Left renal pelvis (tissue), 4 donors: ENCODE measurements around the gene TUFT1. TPM values are rescaled to one million over a fixed set of nuclear protein-coding genes. Genes with fewer than 3 reads are reported as not detected.
"Not testable (repeated sequence)": the region's sequence is repeated elsewhere in the genome, so short reads cannot be mapped to it uniquely, and the experiment has no call there.

ENCODE experiments used
- DNase-seq, 4 donors: peaks; one replicate each; pipeline ENCODE4 v3.0.0-alpha.2; 2013; ENCODE audit warnings: low read depth in 4 of 4, low spot score in 3 of 4
- polyA plus RNA-seq, 4 donors: library from polyadenylated mRNA; unstranded; fragments of 120-200 nt; gene quantifications; one replicate each; pipeline ENCODE4 v1.2.1, GENCODE V29; 2013; ENCODE audit not compliant: insufficient read length in 4 of 4

TUFT1 gene
- polyA plus RNA-seq, 4 donors: 4.7 to 13.6 (median 10.7) TPM

GRCh38 chr1:151574575-151575529 lies 34.7 kb downstream of the TUFT1 start:
- DNase-seq: no peak

DNA sequence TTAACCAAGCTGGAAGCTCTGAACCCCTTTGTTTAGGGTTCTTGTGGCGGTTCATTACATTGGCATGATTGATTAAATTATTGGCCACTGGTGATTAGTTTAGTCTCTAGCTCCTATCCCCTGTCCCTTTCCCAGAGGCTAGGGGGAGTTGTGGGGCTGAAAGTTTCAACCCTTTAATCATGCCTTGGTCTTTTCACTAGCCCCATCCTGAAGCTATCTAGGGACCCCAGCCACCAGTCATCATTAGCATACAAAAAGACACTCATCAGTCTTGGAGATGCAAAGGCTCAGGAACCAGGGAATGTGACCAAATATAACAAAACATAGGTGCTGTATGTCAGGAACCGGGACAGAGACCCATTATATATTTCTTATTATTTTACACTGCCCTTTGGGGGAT lies 37.1 kb downstream of the TUFT1 start:
- DNase-seq: no peak

DNA sequence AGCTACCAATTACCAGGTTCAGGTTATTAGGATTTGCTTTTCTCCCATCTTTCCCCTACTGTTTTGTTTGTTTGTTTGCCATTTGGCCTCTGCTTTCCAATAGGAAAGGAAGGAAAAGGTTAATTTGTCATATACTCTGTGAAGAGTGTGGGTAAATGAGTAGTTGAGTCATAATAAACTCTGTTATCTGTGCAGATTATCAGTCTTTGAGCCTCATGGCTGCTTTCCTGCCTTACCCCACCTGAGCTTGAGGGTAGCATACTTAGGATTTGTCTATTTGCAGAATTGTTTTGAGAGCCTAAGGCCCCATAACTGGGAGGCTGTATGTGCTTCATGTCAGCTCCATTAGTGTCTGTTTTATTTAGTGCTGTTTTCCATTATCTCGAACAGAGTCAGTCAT lies 38.8 kb downstream of the TUFT1 start:
- DNase-seq: no peak

DNA sequence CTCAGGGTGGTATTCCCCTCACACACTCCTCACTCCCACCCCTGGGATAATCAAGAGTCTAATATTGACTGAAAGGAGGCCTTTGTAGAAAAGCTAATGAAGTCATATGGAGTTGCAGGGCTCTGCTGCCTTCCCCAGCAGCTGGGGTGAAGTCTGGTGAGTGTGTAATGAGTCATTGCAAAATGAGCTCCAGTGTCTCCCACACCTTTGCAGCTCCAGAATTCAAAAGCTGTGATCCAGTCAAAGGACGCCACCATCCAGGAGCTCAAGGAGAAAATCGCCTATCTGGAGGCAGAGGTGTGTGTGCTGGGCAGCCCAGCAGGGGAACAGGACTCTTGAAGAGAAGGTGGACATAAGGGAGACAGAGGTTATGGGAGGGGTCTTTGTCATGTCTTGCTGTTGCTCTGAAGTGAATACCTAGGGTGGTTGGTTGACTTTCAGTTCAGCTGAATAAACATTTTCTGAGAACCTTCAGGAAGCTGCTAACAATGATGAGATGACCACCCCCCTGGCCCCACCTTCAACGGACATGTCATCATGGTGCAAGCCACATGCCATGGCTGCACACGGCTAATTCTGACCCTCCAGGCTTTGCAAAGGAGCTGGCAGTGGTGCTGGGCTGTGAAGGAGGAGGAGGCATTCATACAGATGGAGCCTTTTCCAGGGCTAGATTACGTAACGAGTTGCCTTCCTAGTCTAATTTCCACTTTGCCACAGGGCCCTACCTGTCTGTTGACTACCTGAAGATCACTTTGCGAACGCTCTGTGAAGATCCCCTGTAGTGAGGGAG lies 39.5 kb downstream of the TUFT1 start:
- DNase-seq: no peak

DNA sequence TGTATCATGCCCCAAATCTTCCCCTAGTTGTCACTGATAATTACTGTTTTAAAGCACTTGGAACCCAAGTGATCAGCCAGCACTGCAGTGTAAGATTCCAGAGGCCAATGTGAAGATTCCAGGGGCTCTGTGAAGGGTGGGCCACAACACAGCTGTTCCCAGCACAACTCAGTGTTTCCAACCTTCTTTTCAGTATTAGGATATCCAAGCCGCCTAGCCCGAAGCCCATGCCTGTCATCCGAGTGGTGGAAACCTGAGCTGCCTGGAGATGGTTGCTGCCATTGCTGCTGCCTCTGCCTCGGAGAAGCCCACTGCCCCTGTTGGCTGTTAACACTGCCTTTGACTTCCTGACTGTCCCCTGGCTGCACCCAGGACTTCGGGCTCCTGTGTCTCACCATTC lies 41.3 kb downstream of the TUFT1 start:
- DNase-seq: no peak

DNA sequence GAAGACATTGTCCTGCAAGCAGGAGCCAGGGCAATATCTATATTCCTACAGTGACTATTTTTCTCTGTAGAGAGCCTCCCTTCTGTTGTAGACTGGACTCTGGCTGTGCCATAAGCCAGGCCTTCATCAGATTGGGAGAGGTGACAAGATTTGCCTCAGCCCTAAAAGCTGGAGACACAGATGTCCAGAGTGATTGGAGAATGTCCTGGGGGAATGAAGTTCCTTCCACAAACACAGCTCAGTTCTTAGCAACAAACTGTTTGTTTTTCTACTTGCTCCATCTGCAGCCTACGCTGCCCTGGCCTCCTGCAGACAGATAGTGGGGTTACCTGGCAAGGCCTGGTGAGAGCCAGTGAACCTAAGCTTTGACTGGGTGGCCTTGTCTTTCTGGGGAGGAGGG lies 41.8 kb downstream of the TUFT1 start:
- no peak for DNase-seq

GRCh38 chr1:151583796-151584195 lies 43.7 kb downstream of the TUFT1 start:
- DNase-seq: no peak

DNA sequence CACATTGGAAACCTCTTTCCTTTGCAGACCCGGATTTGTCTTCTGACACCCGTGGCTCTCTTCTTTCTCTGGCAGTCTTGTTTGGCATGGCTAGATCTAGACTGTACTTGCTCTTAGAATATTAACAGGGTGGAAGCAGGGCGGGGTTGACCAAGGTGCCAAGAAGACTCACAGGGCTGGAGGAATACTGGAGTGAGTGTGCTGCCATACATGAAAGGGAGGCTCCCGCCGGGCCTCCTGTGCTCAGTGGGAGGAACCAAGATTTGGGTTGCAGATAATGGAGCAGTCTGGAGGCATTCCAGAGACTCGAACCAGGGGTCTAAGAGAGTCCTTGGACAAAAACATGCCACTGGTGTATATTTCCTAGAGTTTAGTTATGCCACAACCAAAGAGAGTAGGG lies 44.2 kb downstream of the TUFT1 start:
- no peak for DNase-seq

DNA sequence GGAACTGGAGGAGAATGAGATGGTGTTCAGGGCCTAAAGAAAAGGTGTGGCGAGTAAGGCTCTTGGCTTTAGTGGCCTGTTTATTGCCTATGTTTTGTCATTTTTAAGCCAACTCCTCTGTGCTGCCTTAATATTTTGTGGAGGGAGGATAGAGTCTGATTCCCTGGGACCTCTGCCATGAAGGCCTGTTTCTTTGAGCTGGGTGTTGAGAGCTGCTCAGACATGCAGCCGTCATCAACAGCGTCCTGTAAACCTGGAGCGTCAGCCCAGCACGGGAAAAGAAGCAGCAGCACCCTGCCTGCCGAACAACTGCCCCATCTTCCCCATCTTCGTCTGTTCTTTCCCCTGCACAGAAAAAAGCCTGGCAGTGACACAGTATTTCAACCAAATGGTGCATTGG lies 44.7 kb downstream of the TUFT1 start:
- DNase-seq: no peak

- peak in 2 of 4 donors; percentile 14 to 17 for DNase-seq
These were observed 45.5 kb downstream of the TUFT1 start for GRCh38 chr1:151585622-151586021.

- DNase-seq: no peak
These were observed 50.9 kb downstream of the TUFT1 start for GRCh38 chr1:151590961-151591360.

DNA sequence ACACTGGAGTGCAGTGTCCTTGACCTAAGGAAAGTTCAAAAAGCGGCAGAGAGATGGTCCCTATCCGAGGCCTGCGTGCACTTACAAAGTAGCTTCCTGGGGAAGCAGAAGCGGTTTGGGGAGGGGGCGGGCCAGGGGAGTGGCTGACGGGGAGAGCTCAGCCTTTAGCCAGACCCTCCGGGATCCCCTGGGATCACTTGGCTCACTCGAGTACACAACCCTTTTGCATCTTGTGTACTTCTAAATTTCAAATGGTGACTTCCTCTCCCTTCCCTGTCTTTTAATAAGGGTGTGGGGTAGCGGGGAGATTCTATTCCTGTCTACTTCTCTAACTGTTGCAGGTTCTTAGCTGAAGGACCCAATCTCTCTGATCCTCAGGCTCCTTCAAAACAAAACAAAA lies 53.6 kb downstream of the TUFT1 start:
- DNase-seq: no peak

GRCh38 chr1:151594143-151594625 lies 54.1 kb downstream of the TUFT1 start:
- peak in 2 of 4 donors; percentile 55 for DNase-seq

DNA sequence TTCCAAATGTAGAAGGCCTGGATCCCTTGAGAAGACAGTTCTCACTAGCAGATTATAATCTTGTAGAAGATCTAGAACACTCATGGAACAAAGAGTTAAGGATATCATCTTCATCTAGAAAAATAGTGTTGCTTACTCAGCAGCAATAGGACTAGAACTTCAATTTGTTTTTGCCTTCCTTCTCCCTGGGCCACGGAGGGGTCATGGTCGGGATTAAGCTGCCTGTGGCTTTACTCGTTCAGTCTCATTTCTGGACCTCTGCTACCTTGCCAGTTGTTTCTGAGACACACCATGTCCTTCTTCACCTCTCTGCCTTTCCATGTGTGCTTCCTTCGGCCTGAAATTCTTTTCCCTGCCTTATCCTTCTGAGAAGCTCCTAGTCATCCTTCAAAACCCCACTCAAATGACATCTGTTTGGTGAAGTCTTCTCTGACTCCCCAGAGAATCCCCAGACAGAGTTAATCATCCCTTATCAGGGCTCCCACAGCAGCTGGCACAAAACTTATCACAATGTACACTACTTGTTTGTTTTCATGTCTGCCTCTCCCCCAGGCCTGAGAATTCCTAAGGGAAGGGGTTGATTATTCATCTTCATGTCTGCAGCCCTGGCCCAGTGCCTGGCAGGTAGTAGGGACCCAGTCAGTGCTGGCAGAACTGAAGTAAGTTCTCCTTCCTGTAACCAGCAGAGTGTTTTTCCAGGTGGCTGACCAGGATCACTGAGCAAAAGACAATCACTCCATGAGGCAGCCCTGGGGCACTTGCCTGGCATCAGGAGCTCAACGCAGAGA lies 56.3 kb downstream of the TUFT1 start:
- no peak for DNase-seq

- not testable (repeated sequence) for DNase-seq
These were observed 62.4 kb downstream of the TUFT1 start for GRCh38 chr1:151602550-151602949.

DNA sequence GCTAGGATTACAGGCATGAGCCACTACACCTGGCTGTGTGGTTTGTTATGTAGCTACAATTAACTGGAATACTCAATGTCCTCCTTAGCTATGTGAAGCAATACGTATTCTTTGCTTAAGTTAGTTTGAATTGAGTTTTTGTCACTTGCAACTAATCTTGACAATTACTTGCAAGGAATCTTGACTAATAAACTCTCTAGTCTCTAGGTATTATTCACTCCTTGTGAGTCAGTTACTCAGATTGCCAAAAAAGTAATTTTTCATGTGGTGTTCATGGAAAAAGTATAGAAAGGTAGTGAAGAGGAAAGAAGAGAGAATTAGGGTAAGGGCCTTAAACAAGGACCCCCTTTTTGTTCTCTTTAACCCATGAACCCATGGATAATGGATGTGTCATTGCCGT lies 64.2 kb downstream of the TUFT1 start:
- no peak for DNase-seq

DNA sequence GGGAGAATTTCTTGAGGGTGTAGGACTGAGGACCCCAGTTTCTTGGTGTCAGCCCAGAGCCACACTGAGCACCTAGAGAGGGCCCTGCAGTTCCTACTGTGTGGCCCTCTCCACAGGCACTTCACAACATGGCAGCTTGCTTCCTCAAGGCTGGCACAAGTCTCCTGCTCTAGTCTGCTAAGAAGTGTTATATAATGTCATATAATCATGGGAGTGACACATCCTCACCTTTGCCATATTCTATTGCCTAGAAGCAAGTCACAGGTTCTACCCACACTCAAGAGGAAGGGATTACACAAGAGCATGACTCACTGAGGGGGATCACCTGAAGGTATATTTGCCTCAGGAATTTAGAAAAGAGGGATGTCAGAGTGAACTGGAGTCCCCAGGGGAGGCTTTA lies 66.3 kb downstream of the TUFT1 start:
- DNase-seq: no peak

GRCh38 chr1:151606857-151607256 lies 66.7 kb downstream of the TUFT1 start:
- DNase-seq: no peak

- no peak for DNase-seq
These were observed 70.0 kb downstream of the TUFT1 start for GRCh38 chr1:151610142-151610541.

DNA sequence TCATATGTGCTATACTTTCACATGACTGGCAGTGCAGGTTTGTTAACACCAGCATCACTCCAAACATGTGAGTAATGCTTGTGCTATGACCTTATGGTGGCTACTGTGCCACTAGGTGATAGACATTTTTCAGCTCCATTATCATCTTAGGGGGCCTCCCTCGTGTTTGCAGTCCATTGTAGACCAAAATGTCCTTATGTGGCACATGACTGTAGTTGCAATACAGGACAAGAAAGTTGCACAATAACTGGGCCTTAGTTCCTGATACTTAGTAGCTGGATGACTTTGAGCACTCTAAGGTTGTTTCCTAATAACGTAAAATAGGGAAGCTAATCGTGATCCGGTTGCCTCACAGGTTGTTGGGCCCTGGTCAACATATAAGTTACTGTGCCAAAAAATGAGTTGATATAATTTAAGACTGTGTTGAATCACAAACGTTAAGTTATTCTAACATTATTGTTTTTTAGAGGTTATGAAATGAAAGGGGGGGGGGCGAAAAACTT lies 71.2 kb downstream of the TUFT1 start:
- no peak for DNase-seq
